Transverse colon (tissue), 4 donors: Measurements from ENCODE around the gene ITPR2. TPM values are rescaled to one million over a fixed set of nuclear protein-coding genes. Genes with fewer than 3 reads are reported as not detected.

Experiments
- DNase-seq: peaks from one replicate; pipeline ENCODE4 v3.0.0-alpha.2; 2019
- H3K27ac ChIP-seq, 4 donors: fragments of 200-600 bp; sonication (generic); 2 replicates each; pipeline ENCODE4 v1.5.1; 2016 to 2018; ENCODE audit warnings: inconsistent platforms in 4 of 4
- H3K27me3 ChIP-seq: fragments of 200-600 bp; sonication (generic); 2 replicates; pipeline ENCODE4 v1.5.1; 2017; ENCODE audit warnings: inconsistent platforms
- H3K36me3 ChIP-seq, 4 donors: fragments of 200-600 bp; sonication (generic); 2 replicates each; pipeline ENCODE4 v1.5.1; 2017 to 2019; ENCODE audit warnings: inconsistent platforms in 4 of 4
- H3K4me1 ChIP-seq, 4 donors: fragments of 200-600 bp; sonication (generic); 2 replicates each; pipeline ENCODE4 v1.5.1; 2017 to 2020; ENCODE audit warnings: inconsistent platforms in 4 of 4
- H3K4me3 ChIP-seq, 4 donors: fragments of 200-600 bp; sonication (generic); 1 replicate in 1 of 4; 2 replicates in 3 of 4; pipeline versions ENCODE4 v1.5.1 to v1.6.1; 2017 to 2019; ENCODE audit warnings: inconsistent platforms in 4 of 4
- H3K9me3 ChIP-seq, 2 donors: fragments of 200-600 bp; sonication (generic); 2 replicates each; pipeline ENCODE4 v1.5.1; 2017 to 2019; ENCODE audit warnings: inconsistent platforms in 2 of 2
- CTCF ChIP-seq, 5 experiments: fragments of 200-600 bp in 3 of 5; fragments of 450-650 bp in 2 of 5; sonication (generic) in 3 of 5; IDR thresholded peaks; 1 replicate in 2 of 5; 2 replicates in 3 of 5; pipeline ENCODE4 v1.5.1; 2016 to 2017; ENCODE audit warnings: antibody characterized with exemption in 5 of 5, inconsistent platforms in 3 of 5, mild to moderate bottlenecking in 2 of 5, moderate library complexity in 1 of 5
- EP300 ChIP-seq: sonication (generic); formaldehyde crosslinking; IDR thresholded peaks from one replicate; pipeline ENCODE4 v1.6.1; 2017; ENCODE audit warnings: antibody characterized with exemption, low read depth
- POLR2A ChIP-seq: fragments of 450-650 bp; IDR thresholded peaks from one replicate; pipeline ENCODE4 v1.6.1; 2016; ENCODE audit warnings: antibody characterized with exemption, mild to moderate bottlenecking, moderate library complexity
- POLR2AphosphoS5 ChIP-seq, 3 donors: sonication (generic); formaldehyde crosslinking; IDR thresholded peaks; one replicate each; pipeline ENCODE4 v1.6.1; 2016; ENCODE audit warnings: antibody characterized with exemption in 3 of 3
- WGBS, 2 donors: methylation state at CpG; one replicate each; pipeline ENCODE4 v1.1.5; 2018; ENCODE audit warnings: low coverage in 1 of 2; 5-methylcytosine and 5-hydroxymethylcytosine counted together
- in situ Hi-C, 4 donors: fragments of 200-750 bp; cut with MboI; loops; one replicate each; pipeline versions ENCODE4 v1.15.0 to v1.15.1; 2017; ENCODE audit warnings: low sequenced_read_pairs in 3 of 4, low pct_ligation_motif_present in 1 of 4, low pct_unique_long_range_greater_than_20kb in 1 of 4
- intact Hi-C: fragments of 100-400 bp; cut with DNase I; formaldehyde crosslinking; loops from one replicate; pipeline ENCODE4 v1.15.1; 2023; ENCODE audit warnings: low total_unique reads
- total RNA-seq, 4 donors: library from RNA; depleted of rRNA; stranded (reverse); fragments of >200 nt; gene quantifications; one replicate each; pipeline ENCODE4 v1.1.0, GENCODE V29; 2016

Gene ITPR2
- total RNA-seq, 4 donors from 2014 or later, result 29.8 to 60.5 (median 41.2) TPM

GRCh38 chr12:26299751-26300150 is 533.2 kb downstream of the ITPR2 start:
- H3K27me3 ChIP-seq, result no peaks in the 10 kb centered on the region
- no peak overlapping the region for H3K4me3 ChIP-seq
- H3K9me3 ChIP-seq, result no peaks in the 10 kb centered on the region
- H3K36me3 ChIP-seq, result no peaks in the 10 kb centered on the region
- intact Hi-C loops (no loop called here), in situ Hi-C loops (no loop called here)
- H3K4me1 ChIP-seq, result peaks cover 0 to 10% (median 4%) of the 10 kb centered on the region in 4 donors
- TF ChIP-seq CTCF (IDR thresholded peaks at IDR 0.05), result no peak
- TF ChIP-seq POLR2A, result no peak
- no peak for TF ChIP-seq EP300
- TF ChIP-seq POLR2AphosphoS5 (IDR thresholded peaks at IDR 0.05), result no peak
- DNase-seq, result no peak
- 57 to 88% methylated on average over 1 of the region's 1 CpG for WGBS, 2 donors
- H3K27ac ChIP-seq, result peak overlapping the region; percentile 56 to 73 (median 66)

- Histone ChIP-seq H3K36me3 (no peaks in the 10 kb centered on the region), H3K4me1 (peaks cover 0 to 10% (median 4%) of the 10 kb centered on the region in 4 donors), H3K4me3 (no peak overlapping the region), H3K27me3 (no peaks in the 10 kb centered on the region), H3K27ac (peak overlapping the region; percentile 56 to 73 (median 66)), H3K9me3 (no peaks in the 10 kb centered on the region)
- in situ Hi-C loops (no loop called here), intact Hi-C loops (no loop called here)
- 28 to 38% methylated on average over 4 to 6 of the region's 6 CpGs for WGBS, 2 donors
- no peak for TF ChIP-seq POLR2A
- no peak for TF ChIP-seq EP300
- TF ChIP-seq POLR2AphosphoS5 (IDR thresholded peaks at IDR 0.05), result peak in 1 of 3 donors; percentile 6
- peak; percentile 8 to 42 (median 19) for TF ChIP-seq CTCF (IDR thresholded peaks at IDR 0.05)
- no peak for DNase-seq
These were observed 534.0 kb downstream of the ITPR2 start for GRCh38 chr12:26298785-26299621.

- H3K4me3 ChIP-seq, result no peak overlapping the region
- DNase-seq, result no peak
- in situ Hi-C loops (no loop called here), intact Hi-C loops (no loop called here)
- TF ChIP-seq CTCF (IDR thresholded peaks at IDR 0.05) (no peak), POLR2AphosphoS5 (IDR thresholded peaks at IDR 0.05) (no peak), POLR2A (no peak)
- no peaks in the 10 kb centered on the region for H3K27me3 ChIP-seq
- H3K4me1 ChIP-seq, result peaks cover 0 to 10% (median 4%) of the 10 kb centered on the region in 4 donors
- no peaks in the 10 kb centered on the region for H3K9me3 ChIP-seq
- no peaks in the 10 kb centered on the region for H3K36me3 ChIP-seq
- no peak overlapping the region for H3K27ac ChIP-seq
- WGBS, 2 donors, result 90 to 93% methylated on average over 4 to 8 of the region's 8 CpGs
These were observed 535.5 kb downstream of the ITPR2 start for GRCh38 chr12:26297396-26298070.

- Histone ChIP-seq H3K36me3 (no peaks in the 10 kb centered on the region), H3K27me3 (no peaks in the 10 kb centered on the region), H3K9me3 (no peaks in the 10 kb centered on the region), H3K27ac (no peak overlapping the region), H3K4me1 (peaks cover 0 to 10% (median 4%) of the 10 kb centered on the region in 4 donors), H3K4me3 (no peak overlapping the region)
- no peak for TF ChIP-seq CTCF (IDR thresholded peaks at IDR 0.05)
- no peak for TF ChIP-seq EP300
- TF ChIP-seq POLR2AphosphoS5 (IDR thresholded peaks at IDR 0.05), result no peak
- no peak for TF ChIP-seq POLR2A
- DNase-seq, result no peak
- in situ Hi-C loops (no loop called here), intact Hi-C loops (no loop called here)
- WGBS, 2 donors, result 86 to 89% methylated on average over 4 of the region's 4 CpGs
These were observed 538.0 kb downstream of the ITPR2 start for GRCh38 chr12:26295001-26295400.
